CD14-positive monocyte (primary cell): ENCODE results near the gene ABCC5. TPM values are rescaled to one million over a fixed set of nuclear protein-coding genes. Genes with fewer than 3 reads are reported as not detected.
"Not testable (repeated sequence)": the region's sequence is repeated elsewhere in the genome, so short reads cannot be mapped to it uniquely, and the experiment has no call there.

ENCODE experiments used
- DNase-seq, 3 donors: peaks; one replicate each; pipeline ENCODE4 v3.0.0-alpha.2; 2011 to 2022
- H2AFZ ChIP-seq: 2 replicates; pipeline ENCODE4 v1.6.0; 2012; ENCODE audit warnings: mild to moderate bottlenecking, low read depth, low read length, inconsistent platforms; ENCODE audit not compliant: insufficient read depth, poor library complexity, severe bottlenecking
- H3K27ac ChIP-seq, 2 donors: 1 replicate in 1 of 2; 2 replicates in 1 of 2; pipeline ENCODE4 v1.5.1; 2012 to 2013; ENCODE audit warnings: low read length in 2 of 2, control low read depth in 1 of 2, inconsistent platforms in 1 of 2, low read depth in 1 of 2, mild to moderate bottlenecking in 1 of 2
- H3K27me3 ChIP-seq, 2 donors: one replicate each; pipeline versions ENCODE4 v1.6.0 to v1.6.1; 2011 to 2013; ENCODE audit warnings: low read length in 2 of 2; ENCODE audit not compliant: control insufficient read depth in 2 of 2, insufficient read depth in 2 of 2
- H3K36me3 ChIP-seq, 2 donors: replicated peaks in 1 of 2; 1 replicate in 1 of 2; 2 replicates in 1 of 2; pipeline versions ENCODE4 v1.5.1 to v1.6.1; 2012 to 2013; ENCODE audit warnings: low read length in 2 of 2, control low read depth in 1 of 2, inconsistent platforms in 1 of 2, mild to moderate bottlenecking in 1 of 2; ENCODE audit not compliant: insufficient read depth in 2 of 2, control insufficient read depth in 1 of 2
- H3K4me1 ChIP-seq, 2 donors: 1 replicate in 1 of 2; 2 replicates in 1 of 2; pipeline versions ENCODE4 v1.5.1 to v1.6.1; 2012 to 2013; ENCODE audit warnings: low read length in 2 of 2, control low read depth in 1 of 2, inconsistent platforms in 1 of 2, mild to moderate bottlenecking in 1 of 2, moderate library complexity in 1 of 2; ENCODE audit not compliant: insufficient read depth in 2 of 2, control insufficient read depth in 1 of 2
- H3K4me2 ChIP-seq: replicated peaks from 2 replicates; pipeline ENCODE3; 2012; ENCODE audit warnings: low read length, moderate library complexity, mild to moderate bottlenecking; ENCODE audit not compliant: poor library complexity, severe bottlenecking; ENCODE audit errors: extremely low read depth
- H3K4me3 ChIP-seq, 3 experiments: fragments of 200-600 bp in 1 of 3; sonication (generic) in 1 of 3; replicated peaks in 1 of 3; 1 replicate in 2 of 3; 2 replicates in 1 of 3; pipeline ENCODE4 v1.5.1; 2011 to 2013; ENCODE audit warnings: low read length in 3 of 3, mild to moderate bottlenecking in 3 of 3, control low read depth in 2 of 3, low read depth in 2 of 3, inconsistent platforms in 1 of 3, moderate library complexity in 1 of 3
- H3K79me2 ChIP-seq: 2 replicates; pipeline ENCODE4 v1.6.0; 2012; ENCODE audit warnings: mild to moderate bottlenecking, control low read depth, inconsistent platforms, low read length, moderate library complexity; ENCODE audit not compliant: insufficient read depth
- H3K9ac ChIP-seq: 2 replicates; pipeline ENCODE4 v1.6.0; 2017; ENCODE audit warnings: low read length, mild to moderate bottlenecking; ENCODE audit not compliant: insufficient read depth, poor library complexity, severe bottlenecking
- H3K9me3 ChIP-seq, 2 donors: replicated peaks in 1 of 2; 1 replicate in 1 of 2; 2 replicates in 1 of 2; pipeline versions ENCODE4 v1.5.1 to v1.6.1; 2012 to 2013; ENCODE audit warnings: low read length in 2 of 2, control low read depth in 1 of 2; ENCODE audit not compliant: control insufficient read depth in 1 of 2, insufficient read depth in 1 of 2
- H4K20me1 ChIP-seq: 2 replicates; pipeline ENCODE4 v1.6.0; 2012; ENCODE audit warnings: mild to moderate bottlenecking, low read length, control low read depth, moderate library complexity; ENCODE audit not compliant: insufficient read depth
- H3K27ac Mint-ChIP-seq, 7 donors: one replicate each; pipeline ENCODE4 v1.8.0; 2020; ENCODE audit warnings: mild to moderate bottlenecking in 7 of 7, mixed read lengths in 7 of 7, moderate library complexity in 6 of 7, inconsistent platforms in 2 of 7
- H3K27me3 Mint-ChIP-seq, 3 donors: one replicate each; pipeline ENCODE4 v1.8.0; 2021 to 2022; ENCODE audit warnings: low read depth in 3 of 3, mild to moderate bottlenecking in 3 of 3, mixed read lengths in 3 of 3, moderate library complexity in 3 of 3, inconsistent platforms in 1 of 3
- H3K36me3 Mint-ChIP-seq, 2 donors: one replicate each; pipeline ENCODE4 v1.8.0; 2020; ENCODE audit warnings: mixed read lengths in 2 of 2, inconsistent platforms in 1 of 2, mild to moderate bottlenecking in 1 of 2
- H3K4me1 Mint-ChIP-seq: one replicate; pipeline ENCODE4 v1.8.0; 2020; ENCODE audit warnings: mild to moderate bottlenecking, mixed read lengths
- H3K4me3 Mint-ChIP-seq, 2 donors: one replicate each; pipeline ENCODE4 v1.8.0; 2020; ENCODE audit warnings: mild to moderate bottlenecking in 2 of 2, mixed read lengths in 2 of 2, moderate library complexity in 1 of 2
- H3K9me3 Mint-ChIP-seq, 7 donors: one replicate each; pipeline ENCODE4 v1.8.0; 2020 to 2022; ENCODE audit warnings: mixed read lengths in 7 of 7, mild to moderate bottlenecking in 6 of 7, moderate library complexity in 6 of 7, inconsistent platforms in 2 of 7
- CTCF ChIP-seq: fragments of 200-600 bp; IDR thresholded peaks from one replicate; pipeline ENCODE4 v1.8.0; 2022; ENCODE audit warnings: antibody characterized with exemption, mild to moderate bottlenecking
- WGBS: methylation state at CpG from one replicate; pipeline ENCODE4 v1.1.5; 2013; ENCODE audit warnings: missing lambda C conversion rate; ENCODE audit not compliant: insufficient coverage; 5-methylcytosine and 5-hydroxymethylcytosine counted together
- intact Hi-C, 2 donors: fragments of 100-400 bp; cut with micrococcal nuclease; formaldehyde crosslinking; loops; one replicate each; pipeline versions ENCODE4 v1.15.0 to v1.15.1; 2023
- polyA plus RNA-seq, 3 donors: library from polyadenylated mRNA; depleted of rRNA in 1 of 3; unstranded in 2 of 3; stranded (reverse) in 1 of 3; fragments of 300-500 nt in 2 of 3; fragments of >200 nt in 1 of 3; fragmentation: Illumina TruSeq in 2 of 3; gene quantifications; 1 replicate in 2 of 3; 2 replicates in 1 of 3; pipeline ENCODE4 v1.2.3, GENCODE V29; 2012 to 2021

ABCC5 gene
- polyA plus RNA-seq, 3 donors, result 6.2 to 30.9 (median 7.7) TPM

GRCh38 chr3:184025256-184025655 is 7.6 kb upstream of the ABCC5 start:
- H3K9ac ChIP-seq, H4K20me1 ChIP-seq, H3K4me2 ChIP-seq, H3K9me3 Mint-ChIP-seq, H2AFZ ChIP-seq, H3K27ac ChIP-seq, H3K9me3 ChIP-seq, H3K36me3 Mint-ChIP-seq, H3K4me3 ChIP-seq, H3K36me3 ChIP-seq, DNase-seq, H3K79me2 ChIP-seq, intact Hi-C loops, H3K4me3 Mint-ChIP-seq, H3K27me3 ChIP-seq, H3K27me3 Mint-ChIP-seq: not testable (repeated sequence)
- WGBS, result 82% methylated on average over 2 of the region's 5 CpGs
- peak overlapping the region in 1 of 7 donors; percentile 9 for H3K27ac Mint-ChIP-seq
- H3K4me1 ChIP-seq, result peaks cover 20 to 29% of the 10 kb centered on the region in 2 donors
- peaks cover 26% of the 10 kb centered on the region for H3K4me1 Mint-ChIP-seq

- peak; percentile 69 to 95 (median 78) for DNase-seq
- peak overlapping the region; percentile 71 to 74 for H3K4me3 Mint-ChIP-seq
- Histone ChIP-seq H2AFZ (peak overlapping the region; percentile 58), H3K27me3 (no peaks in the 10 kb centered on the region), H3K9ac (peak overlapping the region; percentile 38), H3K9me3 (no peaks in the 10 kb centered on the region), H3K4me1 (peaks cover 31 to 43% of the 10 kb centered on the region in 2 donors), H3K36me3 (no peaks in the 10 kb centered on the region), H3K4me3 (peak overlapping the region in 2 of 3 experiments; percentile 28 to 61), H3K79me2 (no peaks in the 10 kb centered on the region), H3K4me2 (peak overlapping the region; percentile 57), H3K27ac (peak overlapping the region; percentile 76 to 81), H4K20me1 (no peaks in the 10 kb centered on the region)
- peaks cover 0 to 2% (median 0%) of the 10 kb centered on the region in 7 donors for H3K9me3 Mint-ChIP-seq
- H3K27ac Mint-ChIP-seq, result peak overlapping the region; percentile 81 to 95 (median 94)
- intact Hi-C loops, result loop anchor here in 1 of 2 donors (5.0 kb wide), 1 partner anchor 155 kb away; no protein-coding TSS in a partner anchor
- peaks cover 5 to 8% (median 6%) of the 10 kb centered on the region in 3 donors for H3K27me3 Mint-ChIP-seq
- no CpG with 5 or more reads among the region's 7 CpGs for WGBS
- TF ChIP-seq CTCF, result no peak
- no peaks in the 10 kb centered on the region for H3K36me3 Mint-ChIP-seq
- H3K4me1 Mint-ChIP-seq, result peaks cover 32% of the 10 kb centered on the region
Measured at GRCh38 chr3:184022323-184022722, 4.6 kb upstream of the ABCC5 start.
